PFSK-1 (cell line): ENCODE results near the gene CD44.

Experiments used
- FOXP2 ChIP-seq: optimal IDR thresholded peaks from 2 replicates; pipeline ENCODE3; 2011; ENCODE audit warnings: borderline replicate concordance, control low read depth, inconsistent platforms; ENCODE audit not compliant: insufficient read depth; ENCODE audit errors: extremely low read length, extremely low read depth
- POLR2AphosphoS5 ChIP-seq: IDR thresholded peaks from 2 replicates; pipeline ENCODE4 v1.6.1; 2012; ENCODE audit warnings: low read depth, mild to moderate bottlenecking, control low read depth, low read length, moderate library complexity
- SIN3A ChIP-seq: IDR thresholded peaks from 2 replicates; pipeline ENCODE4 v1.6.1; 2012; ENCODE audit warnings: mild to moderate bottlenecking, low read length, moderate library complexity, borderline replicate concordance; ENCODE audit not compliant: insufficient read depth

DNA sequence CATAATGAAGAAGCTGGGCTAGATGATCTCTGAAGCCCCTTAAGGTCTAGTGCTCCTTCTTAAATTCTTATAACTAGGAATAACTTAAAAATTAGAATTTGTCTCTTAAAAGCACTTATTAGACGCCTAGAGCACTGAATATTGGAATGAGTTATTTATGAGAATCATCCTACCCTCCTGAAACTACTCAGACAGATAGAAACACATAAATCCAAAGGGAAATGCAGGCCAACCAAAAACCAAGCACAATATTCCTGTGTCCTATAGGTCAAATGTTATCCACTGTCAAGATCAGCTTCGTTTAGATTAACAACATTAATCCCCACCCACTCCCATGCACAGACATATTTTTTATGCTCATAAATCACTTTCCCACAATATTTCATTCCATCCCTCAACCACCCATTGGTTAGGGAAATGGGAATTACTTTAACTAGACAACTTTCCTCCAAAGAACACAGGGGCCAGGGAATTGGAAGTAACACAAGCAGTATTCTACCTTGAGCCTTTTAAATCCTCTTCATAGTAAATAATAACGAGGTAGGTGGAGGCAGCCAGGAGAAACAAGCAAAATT, 87.1 kb downstream of the CD44 start:
- TF ChIP-seq FOXP2, result no peak
- no peak for TF ChIP-seq POLR2AphosphoS5
- TF ChIP-seq SIN3A, result no peak
